Measurements from ENCODE around the gene MAGED2. TPM values are rescaled to one million over a fixed set of nuclear protein-coding genes. Genes with fewer than 3 reads are reported as not detected.
A peak's percentile ranks its signal among the peaks of the same experiment; 100 is the strongest.

The MAGED2 gene
- total and polyA plus RNA-seq, 9 donors = 190 to 302 (median 250) TPM

GRCh38 chrX:54794028-54794427 lies 13.5 kb upstream of the MAGED2 start:
- Histone ChIP-seq H3K36me3 (no peaks in the 10 kb centered on the region), H3K4me3 (no peak overlapping the region), H3K4me1 (ENCODE audit: insufficient read depth) (no peaks in the 10 kb centered on the region), H3K27ac (no peak overlapping the region), H3K27me3 (no peaks in the 10 kb centered on the region), H3K9me3 (no peaks in the 10 kb centered on the region)
- intact Hi-C loops (cut with DNase I) = no loop called here
- TF ChIP-seq POLR2A (IDR thresholded peaks at IDR 0.05) (no peak), EP300 (IDR thresholded peaks at IDR 0.05) (no peak), CTCF (IDR thresholded peaks at IDR 0.05) (no peak)
- WGBS, 3 donors = 0 to 9% (median 7%) methylated on average over 1 of the region's 1 CpG
- no peak for DNase-seq

GRCh38 chrX:54794795-54795194 lies 12.8 kb upstream of the MAGED2 start:
- no peak for TF ChIP-seq CTCF (IDR thresholded peaks at IDR 0.05)
- TF ChIP-seq EP300 (IDR thresholded peaks at IDR 0.05) = no peak
- TF ChIP-seq POLR2A (IDR thresholded peaks at IDR 0.05) = no peak
- no peaks in the 10 kb centered on the region for H3K27me3 ChIP-seq
- no peaks in the 10 kb centered on the region for H3K9me3 ChIP-seq
- 62 to 65% (median 64%) methylated on average over 4 of the region's 4 CpGs for WGBS, 3 donors
- no peak overlapping the region for H3K4me3 ChIP-seq
- DNase-seq = no peak
- H3K27ac ChIP-seq = no peak overlapping the region
- H3K4me1 ChIP-seq (ENCODE audit: insufficient read depth) = no peaks in the 10 kb centered on the region
- no peaks in the 10 kb centered on the region for H3K36me3 ChIP-seq
- intact Hi-C loops (cut with DNase I) = no loop called here

GRCh38 chrX:54798137-54798536 lies 9.4 kb upstream of the MAGED2 start, which contains the start of gene ITIH6:
ITIH6 (minus strand) TSS chrX:54798255; CDS start chrX:54798210, 45 bp downstream.
- H3K9me3 ChIP-seq = no peaks in the 10 kb centered on the region
- no peaks in the 10 kb centered on the region for H3K36me3 ChIP-seq
- 57 to 67% (median 62%) methylated on average over 2 of the region's 2 CpGs for WGBS, 3 donors
- no peak within 1 kb of the TSS for H3K4me3 ChIP-seq
- intact Hi-C loops (cut with DNase I) = no loop called here
- no peak for DNase-seq
- no peak within 1 kb of the TSS for H3K27ac ChIP-seq
- H3K27me3 ChIP-seq = no peaks in the 10 kb centered on the region
- no peak for TF ChIP-seq POLR2A (IDR thresholded peaks at IDR 0.05)
- TF ChIP-seq EP300 (IDR thresholded peaks at IDR 0.05) = no peak
- H3K4me1 ChIP-seq (ENCODE audit: insufficient read depth) = no peaks in the 10 kb centered on the region

GRCh38 chrX:54799046-54799445 lies 8.5 kb upstream of the MAGED2 start:
- WGBS, 3 donors = 81 to 88% (median 85%) methylated on average over 2 of the region's 2 CpGs
- no peak for TF ChIP-seq POLR2A (IDR thresholded peaks at IDR 0.05)
- no peak for TF ChIP-seq CTCF (IDR thresholded peaks at IDR 0.05)
- TF ChIP-seq EP300 (IDR thresholded peaks at IDR 0.05) = no peak
- H3K27me3 ChIP-seq = no peaks in the 10 kb centered on the region
- H3K9me3 ChIP-seq = no peaks in the 10 kb centered on the region
- DNase-seq = no peak
- intact Hi-C loops (cut with DNase I) = no loop called here
- H3K36me3 ChIP-seq = no peaks in the 10 kb centered on the region
- no peak overlapping the region for H3K27ac ChIP-seq
- H3K4me3 ChIP-seq = no peak overlapping the region
- no peaks in the 10 kb centered on the region for H3K4me1 ChIP-seq (ENCODE audit: insufficient read depth)

- H3K4me3 ChIP-seq = peak overlapping the region; percentile 49
- H3K27me3 ChIP-seq = no peaks in the 10 kb centered on the region
- DNase-seq = peak; percentile 87 to 90 (median 88)
- peaks cover 4% of the 10 kb centered on the region for H3K4me1 ChIP-seq (ENCODE audit: insufficient read depth)
- WGBS, 3 donors = 28 to 45% (median 32%) methylated on average over 23 of the region's 23 CpGs
- H3K9me3 ChIP-seq = no peaks in the 10 kb centered on the region
- peak overlapping the region; percentile 88 to 91 for H3K27ac ChIP-seq
- intact Hi-C loops (cut with DNase I) = no loop called here
- TF ChIP-seq EP300 (IDR thresholded peaks at IDR 0.05) (no peak), CTCF (IDR thresholded peaks at IDR 0.05) (no peak), POLR2A (IDR thresholded peaks at IDR 0.05) (peak; percentile 30)
- no peaks in the 10 kb centered on the region for H3K36me3 ChIP-seq
Measured at GRCh38 chrX:54808109-54808604, 612 bp downstream of the MAGED2 start.
